ENCODE measurements around the gene HAGHL. TPM values are rescaled to one million over a fixed set of nuclear protein-coding genes. Genes with fewer than 3 reads are reported as not detected.

HAGHL gene
- total and polyA plus RNA-seq, 3 donors from 2014 or later = 7.2 to 13.7 (median 9.9) TPM

DNA sequence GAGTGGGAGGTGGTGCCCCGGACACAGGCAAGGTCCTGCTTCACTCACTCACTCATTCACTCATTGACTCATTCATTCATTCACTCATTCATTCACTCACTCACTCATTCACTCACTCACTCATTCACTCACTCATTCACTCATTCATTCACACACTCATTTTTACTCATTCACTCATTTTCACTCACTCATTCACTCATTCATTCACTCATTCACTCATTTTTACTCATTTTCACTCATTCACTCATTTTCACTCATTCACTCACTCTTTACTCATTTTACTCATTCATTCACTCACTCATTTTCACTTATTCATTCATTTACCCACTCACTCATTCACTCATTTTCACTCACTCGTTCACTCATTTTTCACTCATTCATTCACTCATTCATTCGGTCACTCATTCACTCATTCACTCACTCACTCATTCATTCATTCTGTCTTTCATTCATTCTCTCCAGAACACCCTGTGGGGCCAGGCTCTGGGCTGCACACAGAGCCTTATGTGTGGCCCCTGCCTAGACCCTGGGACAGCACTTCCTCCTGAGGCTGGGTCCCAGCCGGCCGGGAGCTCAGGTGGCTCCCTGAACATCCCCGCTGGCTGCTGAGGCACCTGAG lies 52.1 kb downstream of the HAGHL start:
- no peaks in the 10 kb centered on the region for H3K27me3 ChIP-seq
- WGBS, 2 donors = 84% methylated on average over 6 of the region's 6 CpGs
- intact Hi-C loops (cut with DNase I; ENCODE audit: low total_unique reads) = no loop called here

More for the DNA sequence above, 52.1 kb downstream of the HAGHL start:
- no peak for TF ChIP-seq POLR2A (IDR thresholded peaks at IDR 0.05)
- no peak for TF ChIP-seq CTCF (IDR thresholded peaks at IDR 0.05)
- Histone ChIP-seq H3K36me3 (ENCODE audit: low read depth, missing control alignments) (no peaks in the 10 kb centered on the region), H3K4me3 (no peak overlapping the region), H3K4me1 (peaks cover 6% of the 10 kb centered on the region), H3K9me3 (no peaks in the 10 kb centered on the region), H3K27ac (no peak overlapping the region)
- DNase-seq = no peak

MicroRNAs encoded within 50 kb of the gene (microRNA counts, 767-probe panel; counts per million panel counts)
- microRNA hsa-miR-662 = 0 to 152 counts per million in 2 donors

Small RNAs within 50 kb of the gene (microRNA-seq; reads per million reads assigned to microRNA genes)
- 0 reads per million in 2 donors for gene MIR662 (ENCODE audit: borderline number of aligned reads in 2 of 2, borderline replicate concordance in 1 of 2)

Small RNAs within 50 kb of the gene (small RNA-seq; reads per million reads assigned to genes)
- 0 reads per million in 2 donors for gene MIR662

Other genes with a start within 250 kb of the HAGHL start
- gene CAPN15, start 199.4 kb upstream of the HAGHL start, total RNA-seq = 100 to 1,000 TPM; 108 to 115 TPM
- gene CAPN15, start 199.4 kb upstream of the HAGHL start, polyA plus RNA-seq (ENCODE audit: insufficient read depth, low read depth, low replicate concordance) = 48.0 TPM
- 1 to 10 TPM; 5.0 to 7.2 TPM for gene PRR35, start 166.7 kb upstream of the HAGHL start, total RNA-seq
- gene PRR35, start 166.7 kb upstream of the HAGHL start, polyA plus RNA-seq (ENCODE audit: insufficient read depth, low read depth, low replicate concordance) = 1.7 TPM
- 1 to 10 TPM; 4.5 TPM for gene NHLRC4, start 160.1 kb upstream of the HAGHL start, total RNA-seq
- gene NHLRC4, start 160.1 kb upstream of the HAGHL start, polyA plus RNA-seq (ENCODE audit: insufficient read depth, low read depth, low replicate concordance) = 3.0 TPM
- gene PIGQ, start 157.1 kb upstream of the HAGHL start, total RNA-seq = 100 to 1,000 TPM in 1 of 2 donors, 10 to 100 TPM in 1; 95.4 to 123 TPM
- gene PIGQ, start 157.1 kb upstream of the HAGHL start, polyA plus RNA-seq (ENCODE audit: insufficient read depth, low read depth, low replicate concordance) = 80.5 TPM
- gene RAB40C, start 137.0 kb upstream of the HAGHL start, total RNA-seq = 10 to 100 TPM; 47.9 to 51.2 TPM
- gene RAB40C, start 137.0 kb upstream of the HAGHL start, polyA plus RNA-seq (ENCODE audit: insufficient read depth, low read depth, low replicate concordance) = 27.6 TPM
- gene WFIKKN1, start 96.1 kb upstream of the HAGHL start, total RNA-seq = 10 to 100 TPM in 1 of 2 donors, 1 to 10 TPM in 1; 3.5 to 10.5 TPM
- 1.1 TPM for gene WFIKKN1, start 96.1 kb upstream of the HAGHL start, polyA plus RNA-seq (ENCODE audit: insufficient read depth, low read depth, low replicate concordance)
- 100 to 1,000 TPM; 161 to 185 TPM for gene METTL26, start 90.8 kb upstream of the HAGHL start, total RNA-seq
- gene METTL26, start 90.8 kb upstream of the HAGHL start, polyA plus RNA-seq (ENCODE audit: insufficient read depth, low read depth, low replicate concordance) = 72.1 TPM
- 100 to 1,000 TPM in 1 of 2 donors, 10 to 100 TPM in 1; 83.1 to 134 TPM for gene MCRIP2, start 85.3 kb upstream of the HAGHL start, total RNA-seq
- gene MCRIP2, start 85.3 kb upstream of the HAGHL start, polyA plus RNA-seq (ENCODE audit: insufficient read depth, low read depth, low replicate concordance) = 78.2 TPM
- 100 to 1,000 TPM; 155 to 195 TPM for gene WDR90, start 77.7 kb upstream of the HAGHL start, total RNA-seq
- gene WDR90, start 77.7 kb upstream of the HAGHL start, polyA plus RNA-seq (ENCODE audit: insufficient read depth, low read depth, low replicate concordance) = 102 TPM
- 100 to 1,000 TPM; 157 to 176 TPM for gene RHOT2, start 59.0 kb upstream of the HAGHL start, total RNA-seq
- 77.7 TPM for gene RHOT2, start 59.0 kb upstream of the HAGHL start, polyA plus RNA-seq (ENCODE audit: insufficient read depth, low read depth, low replicate concordance)
- gene RHBDL1, start 51.4 kb upstream of the HAGHL start, total RNA-seq = 1 to 10 TPM; 8.5 to 9.8 TPM
- gene RHBDL1, start 51.4 kb upstream of the HAGHL start, polyA plus RNA-seq (ENCODE audit: insufficient read depth, low read depth, low replicate concordance) = 2.1 TPM
- 100 to 1,000 TPM; 126 to 160 TPM for gene STUB1, start 46.7 kb upstream of the HAGHL start, total RNA-seq
- 93.3 TPM for gene STUB1, start 46.7 kb upstream of the HAGHL start, polyA plus RNA-seq (ENCODE audit: insufficient read depth, low read depth, low replicate concordance)
- gene JMJD8, start 42.8 kb upstream of the HAGHL start, total RNA-seq = 100 to 1,000 TPM in 1 of 2 donors, 10 to 100 TPM in 1; 84.2 to 101 TPM
- gene JMJD8, start 42.8 kb upstream of the HAGHL start, polyA plus RNA-seq (ENCODE audit: insufficient read depth, low read depth, low replicate concordance) = 95.5 TPM
- gene WDR24, start 36.7 kb upstream of the HAGHL start, total RNA-seq = 10 to 100 TPM; 33.9 to 39.1 TPM
- gene WDR24, start 36.7 kb upstream of the HAGHL start, polyA plus RNA-seq (ENCODE audit: insufficient read depth, low read depth, low replicate concordance) = 21.4 TPM
- gene FBXL16, start 21.3 kb upstream of the HAGHL start, total RNA-seq = 10 to 100 TPM; 15.8 to 16.1 TPM
- 23.4 TPM for gene FBXL16, start 21.3 kb upstream of the HAGHL start, polyA plus RNA-seq (ENCODE audit: insufficient read depth, low read depth, low replicate concordance)
- 10 to 100 TPM; 34.9 to 50.6 TPM for gene METRN, start 12.0 kb upstream of the HAGHL start, total RNA-seq
- 21.0 TPM for gene METRN, start 12.0 kb upstream of the HAGHL start, polyA plus RNA-seq (ENCODE audit: insufficient read depth, low read depth, low replicate concordance)
- gene ANTKMT, start 6.0 kb upstream of the HAGHL start, total RNA-seq = 100 to 1,000 TPM in 1 of 2 donors, 10 to 100 TPM in 1; 81.1 to 108 TPM
- 68.5 TPM for gene ANTKMT, start 6.0 kb upstream of the HAGHL start, polyA plus RNA-seq (ENCODE audit: insufficient read depth, low read depth, low replicate concordance)
- 1 to 10 TPM; 3.2 to 6.1 TPM for gene CCDC78, start 663 bp upstream of the HAGHL start, total RNA-seq
- gene CCDC78, start 663 bp upstream of the HAGHL start, polyA plus RNA-seq (ENCODE audit: insufficient read depth, low read depth, low replicate concordance) = 5.7 TPM
- 10 to 100 TPM; 58.0 to 59.0 TPM for gene CIAO3, start 13.9 kb downstream of the HAGHL start, total RNA-seq
- gene CIAO3, start 13.9 kb downstream of the HAGHL start, polyA plus RNA-seq (ENCODE audit: insufficient read depth, low read depth, low replicate concordance) = 28.9 TPM
- gene MSLN, start 33.6 kb downstream of the HAGHL start, total RNA-seq = 1 to 10 TPM; 1.5 to 2.8 TPM
- gene MSLN, start 33.6 kb downstream of the HAGHL start, polyA plus RNA-seq (ENCODE audit: insufficient read depth, low read depth, low replicate concordance) = 18.5 TPM
- gene RPUSD1, start 61.3 kb downstream of the HAGHL start, total RNA-seq = 10 to 100 TPM; 18.6 to 24.0 TPM
- gene RPUSD1, start 61.3 kb downstream of the HAGHL start, polyA plus RNA-seq (ENCODE audit: insufficient read depth, low read depth, low replicate concordance) = 11.4 TPM
- 10 to 100 TPM; 90.6 to 95.0 TPM for gene CHTF18, start 61.5 kb downstream of the HAGHL start, total RNA-seq
- gene CHTF18, start 61.5 kb downstream of the HAGHL start, polyA plus RNA-seq (ENCODE audit: insufficient read depth, low read depth, low replicate concordance) = 32.5 TPM
- not detected for gene GNG13, start 73.6 kb downstream of the HAGHL start, total RNA-seq
- gene GNG13, start 73.6 kb downstream of the HAGHL start, polyA plus RNA-seq (ENCODE audit: insufficient read depth, low read depth, low replicate concordance) = not detected
- 10 to 100 TPM; 66.6 to 83.4 TPM for gene LMF1, start 243.9 kb downstream of the HAGHL start, total RNA-seq
- 12.5 TPM for gene LMF1, start 243.9 kb downstream of the HAGHL start, polyA plus RNA-seq (ENCODE audit: insufficient read depth, low read depth, low replicate concordance)